Measurements from ENCODE around the gene TOR4A. TPM values are rescaled to one million over a fixed set of nuclear protein-coding genes. Genes with fewer than 3 reads are reported as not detected.

The TOR4A gene
- total RNA-seq, result 12.7 and 15.3 TPM in 2 replicates
- 7.8 TPM for total RNA-seq (2013)
- polyA plus RNA-seq, result 6.0 and 8.3 TPM in 2 replicates
- 17.6 and 19.3 TPM in 2 replicates for polyA minus RNA-seq

DNA sequence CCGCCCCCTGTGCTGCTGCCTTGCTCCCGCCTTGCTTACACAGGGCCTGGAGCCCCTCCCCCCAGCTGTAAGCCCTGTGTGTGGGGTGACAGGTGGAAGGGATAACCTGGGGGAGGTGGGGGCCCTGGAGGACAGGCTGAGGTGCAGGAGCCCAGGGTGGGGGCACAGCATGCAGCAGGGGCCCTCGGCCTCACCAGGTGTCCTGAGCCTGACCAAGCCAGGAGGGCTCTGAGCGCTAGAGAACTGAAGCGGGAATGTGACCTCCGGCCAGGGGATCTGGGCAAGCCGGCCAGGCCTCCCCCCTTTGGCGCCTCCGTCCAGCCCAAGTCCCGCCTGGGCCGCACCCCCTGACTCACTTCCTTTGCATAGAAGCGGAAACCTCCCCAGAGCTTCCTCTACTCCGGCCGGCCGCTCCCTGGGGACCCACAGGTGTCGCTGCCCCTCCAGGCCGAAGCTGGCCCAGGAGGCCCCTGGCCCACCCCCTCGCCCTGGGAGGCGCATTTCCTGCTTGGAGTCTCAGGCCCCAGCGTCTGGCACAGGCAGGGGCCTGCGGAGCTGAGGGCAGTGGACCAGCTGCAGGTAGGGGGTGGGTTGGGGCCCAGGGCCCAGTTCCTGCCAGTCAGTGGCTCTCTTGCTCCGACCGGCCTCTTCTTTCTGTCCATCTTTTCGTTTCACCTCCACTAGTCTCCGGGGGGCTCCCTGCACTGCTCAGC lies at the start of gene TOR4A:
Gene TOR4A (plus strand): TSS at position 398 of the 713 bp plus-strand sequence. CDS start 964 bp downstream, outside the sequence.
- Histone ChIP-seq H3K79me2 (ENCODE audit: control insufficient read depth, insufficient read depth, low read length) (peaks cover 31% of the 10 kb centered on the region), H3K9me3 (ENCODE audit: control extremely low read depth in 1 of 3, control insufficient read depth in 2 of 3, insufficient read depth in 1 of 3, low read length in 2 of 3) (no peaks in the 10 kb centered on the region), H3K4me1 (ENCODE audit: control insufficient read depth in 2 of 2, insufficient read depth in 2 of 2, low read length in 2 of 2) (peaks cover 32 to 59% of the 10 kb centered on the region in 2 donors), H3K36me3 (replicated peaks in 1 of 2; ENCODE audit: control extremely low read depth in 1 of 2, control insufficient read depth in 1 of 2, extremely low read depth in 1 of 2, insufficient read depth in 2 of 2, low read length in 1 of 2) (peaks cover 0 to 9% of the 10 kb centered on the region in 2 experiments), H3K27ac (ENCODE audit: low read length in 2 of 2) (peak within 1 kb of the TSS; percentile 76 to 79), H4K20me1 (ENCODE audit: control insufficient read depth, insufficient read depth, low read length, poor library complexity, severe bottlenecking) (peaks cover 25% of the 10 kb centered on the region), H3K4me3 (ENCODE audit: control extremely low read depth in 1 of 5, extremely low read depth in 1 of 5, insufficient read depth in 1 of 5, low read depth in 2 of 5, low read length in 4 of 5) (peak within 1 kb of the TSS; percentile 12 to 88 (median 82)), H3K4me2 (replicated peaks; ENCODE audit: low read depth, low read length, poor library complexity, severe bottlenecking) (peak within 1 kb of the TSS; percentile 100), H3K27me3 (replicated peaks in 1 of 4; ENCODE audit: control extremely low read depth in 1 of 4, control insufficient read depth in 3 of 4, insufficient read depth in 4 of 4, low read length in 3 of 4) (no peaks in the 10 kb centered on the region), H3K9ac (ENCODE audit: low read length) (peak within 1 kb of the TSS; percentile 83), H2AFZ (ENCODE audit: insufficient read depth, low read depth, low read length, poor library complexity, severe bottlenecking) (peak within 1 kb of the TSS; percentile 65)
- H3K27ac Mint-ChIP-seq, result peak within 1 kb of the TSS; percentile 93
- peak within 1 kb of the TSS; percentile 90 for H3K4me3 Mint-ChIP-seq
- DNase-seq, result peak; percentile 75
- intact Hi-C loops (cut with micrococcal nuclease), result loop anchor here (1.0 kb wide), 1 partner anchor 22 kb away; the partner anchor contains the start of gene NELFB
- peak; percentile 77 for ATAC-seq (ENCODE audit: low read depth)
- peaks cover 44% of the 10 kb centered on the region for H3K4me1 Mint-ChIP-seq
- H3K27me3 Mint-ChIP-seq, result no peaks in the 10 kb centered on the region
- ChIA-PET CTCF (interaction anchor here (0.7 to 1.9 kb wide), 8 partner anchors 8 to 148 kb away, joined by 3 to 7 read pairs (median 3); no protein-coding TSS in a partner anchor), POLR2A (interaction anchor here (0.6 to 1.5 kb wide), 8 partner anchors 9 to 150 kb away, joined by 3 to 7 read pairs (median 4); partner anchors contain the start of genes ANAPC2, EXD3, NOXA1 and SSNA1)
- 2% methylated on average over 21 of the region's 25 CpGs for WGBS (ENCODE audit: insufficient coverage)
- no peak for TF ChIP-seq EZH2 (IDR thresholded peaks at IDR 0.05; ENCODE audit: borderline replicate concordance, insufficient read depth, low read depth, low read length, poor library complexity, severe bottlenecking)
- TF ChIP-seq, protein P1, sequence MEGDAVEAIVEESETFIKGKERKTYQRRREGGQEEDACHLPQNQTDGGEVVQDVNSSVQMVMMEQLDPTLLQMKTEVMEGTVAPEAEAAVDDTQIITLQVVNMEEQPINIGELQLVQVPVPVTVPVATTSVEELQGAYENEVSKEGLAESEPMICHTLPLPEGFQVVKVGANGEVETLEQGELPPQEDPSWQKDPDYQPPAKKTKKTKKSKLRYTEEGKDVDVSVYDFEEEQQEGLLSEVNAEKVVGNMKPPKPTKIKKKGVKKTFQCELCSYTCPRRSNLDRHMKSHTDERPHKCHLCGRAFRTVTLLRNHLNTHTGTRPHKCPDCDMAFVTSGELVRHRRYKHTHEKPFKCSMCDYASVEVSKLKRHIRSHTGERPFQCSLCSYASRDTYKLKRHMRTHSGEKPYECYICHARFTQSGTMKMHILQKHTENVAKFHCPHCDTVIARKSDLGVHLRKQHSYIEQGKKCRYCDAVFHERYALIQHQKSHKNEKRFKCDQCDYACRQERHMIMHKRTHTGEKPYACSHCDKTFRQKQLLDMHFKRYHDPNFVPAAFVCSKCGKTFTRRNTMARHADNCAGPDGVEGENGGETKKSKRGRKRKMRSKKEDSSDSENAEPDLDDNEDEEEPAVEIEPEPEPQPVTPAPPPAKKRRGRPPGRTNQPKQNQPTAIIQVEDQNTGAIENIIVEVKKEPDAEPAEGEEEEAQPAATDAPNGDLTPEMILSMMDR (IDR thresholded peaks at IDR 0.05), result no peak
- no peaks in the 10 kb centered on the region for H3K9me3 Mint-ChIP-seq (ENCODE audit: insufficient read depth)

Measured in B cell (primary cell).